C4-2B (cell line): ENCODE measurements around the gene ALOX15B.

Experiments
- ZFX ChIP-seq: fragments of 450-650 bp; IDR thresholded peaks from 2 replicates; pipeline ENCODE4 v1.6.1; 2017
- TF ChIP-seq, protein P1 (sequence below): fragments of 450-650 bp; conservative IDR thresholded peaks from 2 replicates; pipeline ENCODE4 v1.5.1; 2017; ENCODE audit warnings: mild to moderate bottlenecking

DNA sequence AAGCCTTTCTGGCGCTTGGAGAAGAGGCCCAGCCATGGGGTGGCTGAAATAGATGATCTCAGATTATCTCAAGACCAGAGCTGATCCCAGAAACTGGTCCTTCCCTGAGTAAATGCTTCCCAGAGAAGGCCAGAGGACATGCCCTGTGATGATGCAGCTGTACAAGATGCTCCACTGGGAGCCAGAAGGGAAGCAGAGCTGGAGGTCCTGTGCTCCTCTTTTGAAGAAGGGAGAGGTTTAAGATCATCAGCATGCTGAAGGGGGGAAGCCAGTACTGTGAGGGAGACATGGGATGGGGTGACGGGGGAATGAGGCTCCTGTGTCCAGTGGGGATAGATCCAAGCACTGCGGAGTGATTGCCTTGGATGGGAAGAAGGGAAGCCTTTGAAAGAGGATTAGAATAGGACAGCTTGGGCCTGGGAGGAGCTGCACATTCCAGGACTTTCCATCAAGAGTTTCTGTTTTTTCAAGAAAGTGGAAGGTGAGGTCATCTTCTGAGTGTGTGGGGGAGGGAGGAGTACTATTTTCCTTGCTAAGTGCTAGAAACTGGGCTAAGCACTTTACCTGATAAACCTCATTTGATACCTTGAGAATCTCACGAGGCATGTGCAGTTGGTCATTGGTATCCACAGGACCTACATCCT, 16.4 kb upstream of the ALOX15B start:
- TF ChIP-seq, protein P1, sequence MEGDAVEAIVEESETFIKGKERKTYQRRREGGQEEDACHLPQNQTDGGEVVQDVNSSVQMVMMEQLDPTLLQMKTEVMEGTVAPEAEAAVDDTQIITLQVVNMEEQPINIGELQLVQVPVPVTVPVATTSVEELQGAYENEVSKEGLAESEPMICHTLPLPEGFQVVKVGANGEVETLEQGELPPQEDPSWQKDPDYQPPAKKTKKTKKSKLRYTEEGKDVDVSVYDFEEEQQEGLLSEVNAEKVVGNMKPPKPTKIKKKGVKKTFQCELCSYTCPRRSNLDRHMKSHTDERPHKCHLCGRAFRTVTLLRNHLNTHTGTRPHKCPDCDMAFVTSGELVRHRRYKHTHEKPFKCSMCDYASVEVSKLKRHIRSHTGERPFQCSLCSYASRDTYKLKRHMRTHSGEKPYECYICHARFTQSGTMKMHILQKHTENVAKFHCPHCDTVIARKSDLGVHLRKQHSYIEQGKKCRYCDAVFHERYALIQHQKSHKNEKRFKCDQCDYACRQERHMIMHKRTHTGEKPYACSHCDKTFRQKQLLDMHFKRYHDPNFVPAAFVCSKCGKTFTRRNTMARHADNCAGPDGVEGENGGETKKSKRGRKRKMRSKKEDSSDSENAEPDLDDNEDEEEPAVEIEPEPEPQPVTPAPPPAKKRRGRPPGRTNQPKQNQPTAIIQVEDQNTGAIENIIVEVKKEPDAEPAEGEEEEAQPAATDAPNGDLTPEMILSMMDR, result no peak
- no peak for TF ChIP-seq ZFX
